ENCODE measurements around the gene USP12.

DNA sequence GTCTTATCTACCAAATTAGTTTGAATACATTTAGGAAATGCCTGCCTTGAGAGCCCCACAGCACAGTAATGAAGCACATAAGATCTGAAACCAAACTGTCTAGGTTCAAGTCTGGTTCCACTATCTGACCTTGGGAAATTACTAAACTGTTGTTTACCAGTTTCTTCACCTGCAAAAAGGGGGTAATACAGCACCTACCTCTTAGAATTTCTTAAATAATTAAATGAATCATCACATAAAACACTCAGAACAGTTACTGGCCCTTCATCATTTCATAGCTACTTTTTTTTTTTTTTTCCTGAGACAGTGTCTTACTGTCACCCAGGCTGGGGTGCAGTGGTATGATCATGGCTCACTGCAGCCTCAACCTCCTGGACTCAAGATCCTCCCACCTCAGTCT, 59.6 kb downstream of the USP12 start:
- TF ChIP-seq, protein P1, sequence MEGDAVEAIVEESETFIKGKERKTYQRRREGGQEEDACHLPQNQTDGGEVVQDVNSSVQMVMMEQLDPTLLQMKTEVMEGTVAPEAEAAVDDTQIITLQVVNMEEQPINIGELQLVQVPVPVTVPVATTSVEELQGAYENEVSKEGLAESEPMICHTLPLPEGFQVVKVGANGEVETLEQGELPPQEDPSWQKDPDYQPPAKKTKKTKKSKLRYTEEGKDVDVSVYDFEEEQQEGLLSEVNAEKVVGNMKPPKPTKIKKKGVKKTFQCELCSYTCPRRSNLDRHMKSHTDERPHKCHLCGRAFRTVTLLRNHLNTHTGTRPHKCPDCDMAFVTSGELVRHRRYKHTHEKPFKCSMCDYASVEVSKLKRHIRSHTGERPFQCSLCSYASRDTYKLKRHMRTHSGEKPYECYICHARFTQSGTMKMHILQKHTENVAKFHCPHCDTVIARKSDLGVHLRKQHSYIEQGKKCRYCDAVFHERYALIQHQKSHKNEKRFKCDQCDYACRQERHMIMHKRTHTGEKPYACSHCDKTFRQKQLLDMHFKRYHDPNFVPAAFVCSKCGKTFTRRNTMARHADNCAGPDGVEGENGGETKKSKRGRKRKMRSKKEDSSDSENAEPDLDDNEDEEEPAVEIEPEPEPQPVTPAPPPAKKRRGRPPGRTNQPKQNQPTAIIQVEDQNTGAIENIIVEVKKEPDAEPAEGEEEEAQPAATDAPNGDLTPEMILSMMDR (IDR thresholded peaks at IDR 0.05): no peak
- no peak for TF ChIP-seq POLR2A (IDR thresholded peaks at IDR 0.05)

Measured in Peyer's patch (tissue), 4 donors.